Measurements from ENCODE around the gene ONECUT1.

The ONECUT1 gene

DNA sequence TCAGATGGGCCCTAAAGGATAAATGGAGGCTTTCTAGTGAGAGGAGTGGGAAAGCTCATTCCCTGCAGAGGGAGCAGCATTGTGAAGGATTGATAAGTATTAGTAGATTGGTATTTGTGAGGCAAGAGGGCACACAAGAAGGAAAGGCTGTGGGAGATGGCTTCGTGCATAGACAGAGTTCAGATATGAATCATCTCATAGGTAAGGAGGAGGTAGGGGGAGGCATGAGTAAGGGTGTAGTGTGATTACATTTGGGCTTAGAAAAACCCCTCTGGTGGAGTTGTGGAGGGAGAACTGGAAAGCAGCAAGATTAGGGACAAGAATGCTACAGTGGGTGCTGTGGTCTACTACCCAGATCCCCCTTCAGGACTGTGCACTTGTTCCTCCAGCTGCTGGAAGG lies 29.6 kb downstream of the ONECUT1 start:
- no peak overlapping the region for H3K4me3 ChIP-seq (replicated peaks; ENCODE audit: low read depth, low read length)
- TF ChIP-seq, protein P1, sequence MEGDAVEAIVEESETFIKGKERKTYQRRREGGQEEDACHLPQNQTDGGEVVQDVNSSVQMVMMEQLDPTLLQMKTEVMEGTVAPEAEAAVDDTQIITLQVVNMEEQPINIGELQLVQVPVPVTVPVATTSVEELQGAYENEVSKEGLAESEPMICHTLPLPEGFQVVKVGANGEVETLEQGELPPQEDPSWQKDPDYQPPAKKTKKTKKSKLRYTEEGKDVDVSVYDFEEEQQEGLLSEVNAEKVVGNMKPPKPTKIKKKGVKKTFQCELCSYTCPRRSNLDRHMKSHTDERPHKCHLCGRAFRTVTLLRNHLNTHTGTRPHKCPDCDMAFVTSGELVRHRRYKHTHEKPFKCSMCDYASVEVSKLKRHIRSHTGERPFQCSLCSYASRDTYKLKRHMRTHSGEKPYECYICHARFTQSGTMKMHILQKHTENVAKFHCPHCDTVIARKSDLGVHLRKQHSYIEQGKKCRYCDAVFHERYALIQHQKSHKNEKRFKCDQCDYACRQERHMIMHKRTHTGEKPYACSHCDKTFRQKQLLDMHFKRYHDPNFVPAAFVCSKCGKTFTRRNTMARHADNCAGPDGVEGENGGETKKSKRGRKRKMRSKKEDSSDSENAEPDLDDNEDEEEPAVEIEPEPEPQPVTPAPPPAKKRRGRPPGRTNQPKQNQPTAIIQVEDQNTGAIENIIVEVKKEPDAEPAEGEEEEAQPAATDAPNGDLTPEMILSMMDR (IDR thresholded peaks at IDR 0.05; ENCODE audit: low read depth, low read length, missing control alignments): no peak
- DNase-seq (ENCODE audit: extremely low read depth, low read depth): no peak

DNA sequence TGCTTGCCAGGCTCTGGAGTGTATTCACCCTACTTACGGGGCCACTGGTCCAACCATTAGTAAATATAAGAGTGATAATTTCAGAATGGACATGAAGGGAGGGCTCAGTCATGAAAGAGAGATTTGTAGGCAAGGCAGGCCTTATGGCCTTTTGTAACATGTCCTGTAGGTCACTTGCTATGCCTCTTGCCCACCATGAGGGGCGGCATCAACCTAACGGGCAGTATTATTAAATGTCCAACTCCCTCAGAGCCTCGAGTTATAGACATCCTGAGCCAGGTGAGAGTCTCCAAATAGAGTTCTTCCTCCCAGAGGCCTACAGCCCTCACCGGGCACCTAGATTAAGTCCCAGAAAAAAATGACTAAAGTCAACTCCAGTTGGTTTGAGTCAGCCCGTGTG lies 30.2 kb downstream of the ONECUT1 start:
- TF ChIP-seq, protein P1 (IDR thresholded peaks at IDR 0.05; ENCODE audit: low read depth, low read length, missing control alignments): no peak
- no peak for DNase-seq (ENCODE audit: extremely low read depth, low read depth)
- no peak overlapping the region for H3K4me3 ChIP-seq (replicated peaks; ENCODE audit: low read depth, low read length)

DNA sequence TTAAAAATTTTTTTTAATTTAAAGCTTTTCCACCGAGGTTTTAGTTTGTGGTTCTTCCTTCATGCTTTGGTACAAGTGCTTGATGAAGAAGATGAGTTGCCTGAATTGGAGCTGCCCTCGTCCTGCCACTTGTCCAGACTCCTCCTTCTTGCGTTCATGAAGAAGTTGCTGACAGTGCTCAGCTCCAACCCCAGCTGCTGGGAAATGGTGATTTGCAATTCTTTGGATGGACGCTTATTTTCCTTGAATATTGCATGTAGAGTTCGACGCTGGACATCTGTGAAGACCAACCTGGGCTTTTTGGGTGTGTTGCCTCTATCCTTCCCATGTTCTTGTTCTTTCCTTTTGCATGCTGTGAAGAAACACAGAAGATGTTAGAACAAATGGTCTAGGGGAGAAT lies 32.6 kb downstream of the ONECUT1 start:
- DNase-seq (ENCODE audit: extremely low read depth, low read depth): no peak
- TF ChIP-seq, protein P1 (IDR thresholded peaks at IDR 0.05; ENCODE audit: low read depth, low read length, missing control alignments): no peak
- no peak overlapping the region for H3K4me3 ChIP-seq (replicated peaks; ENCODE audit: low read depth, low read length)

DNA sequence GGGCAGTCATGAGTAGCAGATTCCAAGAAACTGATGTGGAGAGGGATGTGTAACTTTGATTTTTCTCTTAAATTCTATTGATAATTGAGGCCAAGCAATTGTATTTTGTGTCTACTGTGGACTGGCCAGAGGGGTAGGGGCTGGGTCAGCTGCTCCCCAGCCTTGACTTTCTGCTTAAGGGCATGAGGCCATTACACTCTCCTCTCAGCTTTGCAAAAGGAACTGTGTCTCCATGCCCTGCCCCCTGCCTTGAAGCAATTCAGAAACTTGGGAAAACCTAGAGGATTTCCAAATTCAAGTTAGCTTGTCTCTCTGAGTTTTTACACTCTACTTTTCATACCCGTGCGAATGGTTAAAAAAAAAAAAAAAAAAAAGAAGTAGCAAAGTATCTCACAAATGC lies 38.6 kb downstream of the ONECUT1 start:
- DNase-seq (ENCODE audit: extremely low read depth, low read depth): no peak
- TF ChIP-seq, protein P1 (IDR thresholded peaks at IDR 0.05; ENCODE audit: low read depth, low read length, missing control alignments): no peak
- H3K4me3 ChIP-seq (replicated peaks; ENCODE audit: low read depth, low read length): no peak overlapping the region

DNA sequence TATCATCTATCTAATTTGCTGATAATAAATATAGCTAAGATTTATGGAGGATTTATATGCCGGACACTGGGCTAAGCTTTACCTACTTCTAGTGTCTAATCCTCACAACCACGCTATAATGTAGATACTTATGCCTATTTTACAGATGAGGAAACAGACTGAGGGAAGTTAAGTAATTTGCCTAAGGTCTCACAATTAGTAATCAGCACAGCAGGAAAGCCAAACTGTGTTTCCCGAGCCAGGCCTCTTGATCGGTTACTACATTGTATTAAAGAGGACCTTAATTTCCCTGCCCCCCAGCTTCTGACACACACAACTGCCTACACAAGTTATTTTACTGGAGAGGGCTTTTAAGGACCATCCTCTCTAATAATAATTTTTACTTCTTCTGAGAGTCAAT lies 40.9 kb downstream of the ONECUT1 start:
- no peak for DNase-seq (ENCODE audit: extremely low read depth, low read depth)

DNA sequence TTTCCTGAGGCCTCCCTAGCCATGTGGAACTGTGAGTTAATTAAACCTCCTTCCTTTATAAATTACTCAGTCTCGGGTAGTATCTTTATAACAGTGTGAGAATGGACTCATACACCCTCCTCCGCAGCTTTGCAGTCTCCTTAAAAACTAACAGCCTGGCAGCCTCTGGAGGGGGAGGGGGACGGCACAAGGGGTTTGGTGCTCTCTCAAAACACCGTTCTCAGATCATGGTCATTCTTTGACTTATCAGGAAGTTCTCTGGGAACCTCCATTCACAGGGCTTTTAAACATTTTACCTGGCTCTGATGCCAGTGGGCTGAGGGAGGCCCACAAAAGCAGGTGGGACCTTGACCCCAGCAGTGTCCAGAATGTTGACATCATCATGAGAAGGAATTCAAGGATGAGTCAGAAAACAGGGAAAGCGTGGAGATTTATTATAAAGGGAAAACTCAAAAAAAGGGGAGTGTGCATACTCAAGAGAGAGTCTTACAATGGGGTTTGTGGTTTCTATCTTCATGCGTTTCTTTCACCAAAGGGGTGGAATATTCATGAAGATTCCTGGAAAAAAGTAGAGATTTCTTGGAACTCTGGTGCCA lies 43.9 kb downstream of the ONECUT1 start:
- TF ChIP-seq, protein P1 (IDR thresholded peaks at IDR 0.05; ENCODE audit: low read depth, low read length, missing control alignments): no peak
- H3K4me3 ChIP-seq (replicated peaks; ENCODE audit: low read depth, low read length): no peak overlapping the region
- no peak for DNase-seq (ENCODE audit: extremely low read depth, low read depth)

More for the DNA sequence above, 40.9 kb downstream of the ONECUT1 start:
- TF ChIP-seq, protein P1 (IDR thresholded peaks at IDR 0.05; ENCODE audit: low read depth, low read length, missing control alignments): no peak
- no peak overlapping the region for H3K4me3 ChIP-seq (replicated peaks; ENCODE audit: low read depth, low read length)

Measured in HFF-Myc (cell line).